Inferior parietal cortex (tissue), 1 donor: ENCODE results near the gene OTOP1.
"Not testable (repeated sequence)": the region's sequence is repeated elsewhere in the genome, so short reads cannot be mapped to it uniquely, and the experiment has no call there.

ENCODE experiments used
- DNase-seq: peaks from one replicate; pipeline ENCODE4 v3.0.0-alpha.2; 2016; ENCODE audit errors: extremely low spot score

The OTOP1 gene

GRCh38 chr4:4226606-4227438 lies at the start of gene OTOP1:
OTOP1 (minus strand) TSS chr4:4226929; CDS start chr4:4226864, 65 bp downstream.
- no peak for DNase-seq

DNA sequence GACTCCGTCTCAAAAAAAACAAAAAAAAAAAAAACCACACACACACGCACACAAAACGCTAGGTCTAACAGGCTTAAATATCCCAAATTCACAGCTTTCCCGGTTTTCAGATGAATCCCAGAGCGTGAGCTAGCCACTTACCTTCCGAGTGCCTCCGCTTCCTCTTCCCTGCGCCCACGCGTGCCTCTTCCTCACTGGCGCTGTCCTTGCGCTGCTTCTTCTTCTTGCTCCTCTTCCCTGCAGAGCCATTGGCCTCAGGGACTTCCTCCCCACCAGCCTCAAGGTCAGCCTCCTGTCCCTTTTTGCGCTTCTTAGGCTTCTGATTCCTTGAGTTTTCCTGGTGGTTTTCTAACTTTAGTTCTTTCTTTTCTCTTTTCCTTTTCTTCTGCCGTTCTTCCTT lies 47.5 kb upstream of the OTOP1 start:
- DNase-seq = no peak

GRCh38 chr4:4271912-4272311 lies 45.2 kb upstream of the OTOP1 start:
- DNase-seq = no peak

GRCh38 chr4:4270529-4270928 lies 43.8 kb upstream of the OTOP1 start:
- DNase-seq = no peak

DNA sequence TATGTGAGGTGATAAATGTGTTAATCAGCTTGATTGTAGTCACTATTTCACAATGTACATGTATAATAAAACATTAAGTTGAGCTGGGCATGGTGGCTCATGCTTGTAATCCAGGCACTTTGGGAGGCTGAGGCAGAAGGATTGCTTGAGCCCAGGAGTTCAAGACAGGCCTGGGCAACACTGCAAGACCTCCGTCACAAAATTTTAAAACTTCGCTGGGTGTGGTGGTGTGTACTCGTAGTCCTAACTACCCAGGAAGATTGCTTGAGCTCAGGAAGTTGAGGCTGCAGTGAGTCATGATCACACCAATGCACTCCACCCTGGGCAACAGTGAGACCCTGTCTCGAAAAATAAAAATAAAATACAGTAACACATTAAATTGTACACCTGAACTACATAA lies 43.1 kb upstream of the OTOP1 start:
- DNase-seq = no peak

DNA sequence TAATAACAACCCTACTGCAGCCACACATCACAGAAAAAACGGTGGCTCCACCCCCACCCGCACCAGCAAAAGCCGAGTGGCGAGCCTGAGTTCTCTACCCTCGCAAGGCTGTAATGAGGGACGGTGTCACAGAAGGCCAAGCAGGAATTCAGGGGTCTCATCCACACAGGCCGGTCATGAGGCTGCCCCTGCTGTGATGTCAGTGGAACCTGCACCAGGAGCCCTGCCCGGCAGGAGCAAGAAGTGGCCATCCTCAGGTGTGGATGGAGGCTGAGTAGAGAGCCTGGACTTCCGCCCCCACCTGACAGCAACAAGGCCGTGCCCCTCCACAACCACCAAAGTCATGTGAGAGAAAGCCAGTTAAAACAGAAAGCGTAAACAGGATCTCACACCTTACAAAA lies 42.6 kb upstream of the OTOP1 start:
- no peak for DNase-seq

DNA sequence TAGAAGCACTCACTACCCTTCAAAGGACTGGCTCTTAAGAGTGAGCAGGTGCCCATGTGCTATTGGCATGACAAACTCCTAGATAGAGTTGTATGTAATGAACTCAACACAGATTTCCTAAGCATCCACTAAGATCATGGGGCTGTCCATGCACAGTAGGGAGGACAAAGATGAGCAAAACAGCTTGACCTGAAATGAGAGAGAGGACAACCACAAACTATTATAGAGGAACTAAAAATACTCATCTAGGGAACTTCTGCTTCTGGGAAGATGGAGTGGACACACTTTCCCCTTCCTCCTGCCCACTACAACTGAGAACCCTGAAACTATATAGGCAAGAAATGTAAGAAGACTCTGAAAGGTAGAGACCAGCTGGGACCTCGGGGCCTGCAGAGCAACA lies 42.0 kb upstream of the OTOP1 start:
- DNase-seq = no peak

GRCh38 chr4:4267981-4268380 lies 41.3 kb upstream of the OTOP1 start:
- no peak for DNase-seq

GRCh38 chr4:4260185-4260751 lies 33.5 kb upstream of the OTOP1 start:
- DNase-seq = no peak

DNA sequence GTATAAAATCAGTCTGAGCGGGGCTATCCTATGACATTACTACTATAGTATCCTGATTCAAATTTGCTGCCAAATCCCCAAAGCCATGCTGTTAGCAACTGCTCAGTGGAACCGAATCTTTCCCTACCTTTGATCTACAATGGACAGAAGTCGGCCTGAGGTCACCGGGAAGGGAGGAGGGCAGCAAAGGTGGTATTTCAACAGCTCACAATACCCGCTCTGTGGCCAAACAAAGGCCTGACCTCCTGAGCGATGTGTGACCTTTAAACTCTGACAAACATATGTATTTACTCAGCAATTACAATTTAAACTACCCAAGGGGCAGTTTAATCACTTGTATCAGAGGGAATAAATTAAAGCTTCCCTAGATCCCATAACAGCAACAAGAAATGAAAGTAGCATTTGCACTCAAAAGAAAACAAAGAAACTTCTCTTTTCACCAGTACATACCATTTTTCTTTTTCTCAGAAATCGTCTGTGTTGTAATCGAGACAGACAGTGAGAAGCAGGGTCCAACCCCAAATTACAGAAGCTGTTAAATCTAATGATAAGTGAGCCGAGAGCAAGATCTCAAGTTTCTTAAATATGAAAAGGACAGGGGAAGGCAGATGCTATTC lies 32.9 kb upstream of the OTOP1 start:
- no peak for DNase-seq

DNA sequence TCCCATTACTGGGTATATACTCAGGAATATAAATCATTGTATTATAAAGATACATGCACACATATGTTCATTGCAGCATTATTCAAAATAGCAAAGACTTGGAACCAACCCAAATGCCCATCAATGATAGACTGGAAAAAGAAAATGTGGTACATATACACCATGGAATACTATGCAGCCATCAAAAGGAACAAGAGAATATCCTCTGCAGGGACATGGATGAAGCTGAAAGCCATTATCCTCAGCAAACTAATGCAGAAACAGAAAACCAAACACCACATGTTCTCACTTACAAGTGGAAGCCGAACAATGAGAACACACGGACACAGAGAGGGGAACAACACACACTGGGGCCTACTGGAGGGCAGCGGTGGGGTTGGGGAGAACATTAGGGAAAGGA lies 31.0 kb upstream of the OTOP1 start:
- DNase-seq = not testable (repeated sequence)

- DNase-seq = no peak
Measured at GRCh38 chr4:4256799-4257198, 30.1 kb upstream of the OTOP1 start.

DNA sequence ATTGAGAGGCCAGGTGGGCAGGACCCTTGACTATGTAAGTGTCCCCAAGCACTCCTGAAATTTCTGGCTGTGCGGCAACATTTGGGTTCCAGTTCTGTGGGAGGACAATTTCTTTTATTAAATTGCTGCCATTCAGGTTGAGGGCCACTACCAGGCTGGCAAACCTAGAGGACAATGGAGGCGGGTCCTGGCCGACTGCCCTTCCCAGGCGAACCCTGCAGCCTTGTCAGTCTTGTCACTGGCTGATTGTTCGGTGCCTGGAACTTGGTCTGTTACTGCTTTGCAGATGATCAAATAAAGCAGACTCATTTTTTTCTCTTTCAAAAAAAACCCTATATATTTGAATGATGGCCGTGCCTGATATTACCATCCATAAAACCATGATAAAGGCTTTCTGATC lies 27.9 kb upstream of the OTOP1 start:
- peak; percentile 62 for DNase-seq

- no peak for DNase-seq
Measured at GRCh38 chr4:4254199-4254598, 27.5 kb upstream of the OTOP1 start.

GRCh38 chr4:4249866-4250265 lies 23.1 kb upstream of the OTOP1 start:
- no peak for DNase-seq

DNA sequence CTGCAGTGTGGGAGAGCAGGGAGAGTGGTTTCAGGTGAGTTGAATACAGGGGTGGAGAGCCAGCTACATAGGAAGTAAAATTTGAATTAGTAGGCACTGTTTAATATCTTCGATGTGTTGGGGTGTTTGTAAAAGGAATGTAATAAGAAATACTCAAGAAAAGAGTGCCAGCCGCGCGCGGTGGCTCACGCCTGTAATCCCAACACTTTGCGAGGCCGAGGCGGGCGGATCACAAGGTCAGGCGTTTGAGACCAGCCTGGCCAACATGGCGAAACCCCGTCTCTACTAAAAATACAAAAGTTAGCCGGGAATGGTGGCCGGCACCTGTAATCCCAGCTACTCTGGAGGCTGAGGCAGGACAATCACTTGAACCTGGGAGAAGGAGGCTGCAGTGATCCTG lies 22.6 kb upstream of the OTOP1 start:
- DNase-seq = not testable (repeated sequence)

GRCh38 chr4:4248885-4249203 lies 22.1 kb upstream of the OTOP1 start:
- no peak for DNase-seq

DNA sequence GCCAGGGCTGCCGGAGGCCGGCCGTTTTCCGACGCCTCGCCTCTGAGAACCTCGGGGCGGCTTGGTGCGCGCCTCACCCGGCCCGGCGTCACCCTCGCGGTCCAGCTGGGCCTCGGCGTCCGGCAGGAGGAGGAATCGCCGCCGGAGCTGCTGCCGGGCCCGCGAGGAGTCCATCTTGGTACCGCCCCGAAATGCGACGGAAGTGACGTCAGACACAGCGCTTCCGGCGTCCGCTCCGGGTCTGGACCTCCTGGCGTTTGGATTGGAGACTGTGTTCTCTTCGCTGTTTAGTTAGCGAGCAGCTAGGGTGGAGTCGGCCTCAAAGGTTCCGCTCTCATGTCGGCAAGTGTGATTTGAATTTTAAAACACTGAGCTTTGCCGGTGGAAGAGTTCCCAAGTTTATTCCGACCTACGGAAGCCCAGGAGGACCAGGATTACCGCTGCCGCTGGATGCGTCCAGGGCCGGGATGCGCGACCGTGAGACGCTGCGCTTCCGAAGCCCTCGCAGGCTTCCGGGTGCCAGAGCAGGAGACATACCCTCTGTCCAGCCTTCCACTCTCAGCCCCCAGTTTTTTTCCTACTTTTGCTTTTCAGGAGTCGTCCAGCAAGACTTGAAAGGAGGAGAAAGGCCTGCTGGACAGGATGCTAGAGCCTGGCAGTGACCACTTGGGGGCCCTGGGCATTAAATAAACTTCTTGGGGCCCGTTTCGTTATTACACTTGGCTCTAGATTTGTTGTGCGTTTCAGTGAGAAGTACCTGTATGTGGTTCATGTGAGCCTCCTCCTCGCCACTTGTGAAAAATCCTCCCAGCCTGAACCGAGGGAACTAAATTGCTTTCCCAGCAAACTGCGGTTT lies 21.5 kb upstream of the OTOP1 start, which contains the start of gene TMEM128:
TSS of gene TMEM128 (minus strand) at position 195 of the 856 bp plus-strand sequence. CDS start at position 174, 21 bp downstream.
- DNase-seq = peak; percentile 98

GRCh38 chr4:4247696-4248028 lies 20.9 kb upstream of the OTOP1 start:
- no peak for DNase-seq

DNA sequence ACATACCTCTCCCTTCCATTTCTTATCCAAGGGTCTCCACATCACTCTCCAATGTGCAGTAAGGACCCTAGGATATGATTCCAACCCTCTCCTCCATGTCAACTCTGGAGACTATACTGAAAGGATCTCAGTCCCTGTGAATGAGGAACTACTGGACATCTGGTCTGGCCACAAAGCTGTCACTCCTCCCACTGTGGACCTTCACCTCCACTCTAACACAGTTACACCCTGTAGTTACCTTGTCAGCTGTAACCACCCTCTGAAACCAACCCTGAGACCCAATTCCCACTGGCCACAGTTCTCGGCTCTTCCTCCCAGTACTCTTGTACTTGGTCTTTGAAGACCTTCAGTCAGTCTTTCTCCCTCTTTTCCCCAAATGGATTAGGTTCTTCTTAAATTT lies 18.4 kb upstream of the OTOP1 start:
- DNase-seq = no peak

DNA sequence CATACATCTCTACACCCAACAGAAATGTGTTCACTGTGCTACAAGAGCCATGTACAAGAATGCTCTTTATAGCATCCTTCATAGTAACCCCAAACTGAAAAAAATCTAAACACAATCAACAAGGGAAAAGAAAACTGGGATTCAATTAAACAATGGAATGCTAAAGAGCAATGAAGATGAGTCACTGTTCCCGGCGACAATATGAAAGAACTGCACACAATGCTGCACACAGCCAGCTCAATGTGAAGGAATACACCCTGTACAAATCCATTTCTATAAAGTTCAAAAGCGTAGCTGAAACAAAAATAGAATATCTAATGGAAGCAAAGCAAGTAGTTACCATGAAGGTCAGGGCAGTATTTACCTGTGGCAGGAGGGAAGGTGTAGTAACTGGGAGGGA lies 12.8 kb upstream of the OTOP1 start:
- not testable (repeated sequence) for DNase-seq

DNA sequence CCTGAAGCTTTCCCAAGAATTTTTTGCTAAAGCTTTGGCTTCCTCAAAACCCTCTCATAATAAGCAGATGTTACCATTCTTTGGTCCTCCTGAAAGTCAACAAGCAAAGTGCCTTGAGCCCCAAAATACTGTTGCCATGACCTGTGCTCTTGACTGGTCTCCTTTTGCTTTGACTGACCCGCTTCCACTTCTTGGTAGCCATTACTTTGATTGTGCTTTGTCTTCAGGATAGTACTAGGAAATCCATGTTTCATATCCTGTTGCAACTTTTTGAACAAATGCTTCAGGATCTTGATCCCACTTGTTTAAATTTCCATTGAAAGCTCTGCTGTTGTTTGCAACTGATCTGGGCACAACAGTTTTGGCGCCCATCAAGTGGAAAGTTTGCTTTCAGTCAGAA lies 6.9 kb upstream of the OTOP1 start:
- DNase-seq = no peak

DNA sequence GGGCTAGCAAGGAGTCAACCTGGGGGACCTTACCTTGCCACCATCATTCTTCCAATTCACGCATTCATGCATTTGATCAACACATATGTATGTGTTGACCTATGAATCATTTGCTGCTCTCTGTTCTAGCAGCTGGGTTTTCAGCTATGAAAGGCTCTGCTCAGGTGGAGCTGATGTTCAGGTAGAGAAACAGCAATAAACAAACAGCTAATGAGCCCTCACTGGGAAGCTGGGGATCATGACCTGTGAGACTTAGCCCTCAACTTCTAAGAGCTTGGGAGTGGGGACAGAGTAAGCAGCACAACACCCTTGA lies 1.6 kb upstream of the OTOP1 start:
- DNase-seq = no peak
